B cell (primary cell): ENCODE measurements around the gene ARRDC3.

Source experiments
- EZH2 ChIP-seq: IDR thresholded peaks from 2 replicates; pipeline ENCODE4 v1.6.1; 2012; ENCODE audit warnings: borderline replicate concordance, low read depth, mild to moderate bottlenecking, moderate library complexity, low read length; ENCODE audit not compliant: insufficient read depth, poor library complexity, severe bottlenecking
- TF ChIP-seq, protein P1 (sequence below): fragments of 200-600 bp; IDR thresholded peaks from one replicate; pipeline ENCODE4 v1.8.0; 2022; ENCODE audit warnings: antibody characterized with exemption, mild to moderate bottlenecking

DNA sequence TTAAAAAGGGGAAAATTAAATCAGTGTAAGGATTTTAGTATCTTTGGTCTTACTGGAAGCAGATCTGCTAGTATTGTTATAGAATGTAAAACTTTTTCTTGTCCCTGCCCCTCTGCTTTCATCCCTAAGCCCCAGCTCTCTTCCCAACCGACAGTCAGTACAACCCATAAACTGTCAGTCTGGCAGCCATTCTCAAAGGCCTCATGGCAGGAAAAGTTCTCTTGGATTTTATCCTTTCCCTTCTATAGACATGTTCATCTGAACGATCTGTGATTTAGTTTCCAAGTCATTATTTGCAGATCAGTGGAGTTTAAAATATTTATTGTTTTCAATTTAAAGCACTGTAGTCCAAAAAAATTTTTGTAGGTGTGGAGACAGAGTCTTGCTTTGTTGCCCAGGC is 39.2 kb downstream of the ARRDC3 start:
- TF ChIP-seq EZH2 = no peak
- TF ChIP-seq, protein P1, sequence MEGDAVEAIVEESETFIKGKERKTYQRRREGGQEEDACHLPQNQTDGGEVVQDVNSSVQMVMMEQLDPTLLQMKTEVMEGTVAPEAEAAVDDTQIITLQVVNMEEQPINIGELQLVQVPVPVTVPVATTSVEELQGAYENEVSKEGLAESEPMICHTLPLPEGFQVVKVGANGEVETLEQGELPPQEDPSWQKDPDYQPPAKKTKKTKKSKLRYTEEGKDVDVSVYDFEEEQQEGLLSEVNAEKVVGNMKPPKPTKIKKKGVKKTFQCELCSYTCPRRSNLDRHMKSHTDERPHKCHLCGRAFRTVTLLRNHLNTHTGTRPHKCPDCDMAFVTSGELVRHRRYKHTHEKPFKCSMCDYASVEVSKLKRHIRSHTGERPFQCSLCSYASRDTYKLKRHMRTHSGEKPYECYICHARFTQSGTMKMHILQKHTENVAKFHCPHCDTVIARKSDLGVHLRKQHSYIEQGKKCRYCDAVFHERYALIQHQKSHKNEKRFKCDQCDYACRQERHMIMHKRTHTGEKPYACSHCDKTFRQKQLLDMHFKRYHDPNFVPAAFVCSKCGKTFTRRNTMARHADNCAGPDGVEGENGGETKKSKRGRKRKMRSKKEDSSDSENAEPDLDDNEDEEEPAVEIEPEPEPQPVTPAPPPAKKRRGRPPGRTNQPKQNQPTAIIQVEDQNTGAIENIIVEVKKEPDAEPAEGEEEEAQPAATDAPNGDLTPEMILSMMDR = no peak
